NCI-H1930 (cell line): Measurements from ENCODE around the gene RAD18.

Experiments
- DNase-seq, 2 experiments: peaks; one replicate each; lab custom pipeline; 2025; lab: John Stamatoyannopoulos, UW

RAD18 gene

GRCh38 chr3:8963137-8963853 lies at the start of gene RAD18:
Gene RAD18, minus strand, starts transcription at chr3:8963472. Its CDS starts 87 bp downstream, at chr3:8963385.
- peak; percentile 67 to 82 for DNase-seq

GRCh38 chr3:9012521-9012920 lies 49.2 kb upstream of the RAD18 start:
- DNase-seq, result no peak

GRCh38 chr3:9009976-9010545 lies 46.8 kb upstream of the RAD18 start:
- DNase-seq, result no peak

- no peak for DNase-seq
These were observed 45.4 kb upstream of the RAD18 start for GRCh38 chr3:9008550-9009255.

- no peak for DNase-seq
These were observed 44.7 kb upstream of the RAD18 start for GRCh38 chr3:9007928-9008327.

GRCh38 chr3:9007213-9007612 lies 43.9 kb upstream of the RAD18 start:
- no peak for DNase-seq

- DNase-seq, result no peak
These were observed 36.8 kb upstream of the RAD18 start for GRCh38 chr3:9000041-9000440.

GRCh38 chr3:8997151-8997550 lies 33.9 kb upstream of the RAD18 start:
- no peak for DNase-seq

GRCh38 chr3:8996681-8997121 lies 33.4 kb upstream of the RAD18 start:
- no peak for DNase-seq

- DNase-seq, result no peak
These were observed 32.9 kb upstream of the RAD18 start for GRCh38 chr3:8996216-8996615.

GRCh38 chr3:8994226-8994625 lies 31.0 kb upstream of the RAD18 start:
- no peak for DNase-seq

- DNase-seq, result no peak
These were observed 30.1 kb upstream of the RAD18 start for GRCh38 chr3:8993331-8993730.

- DNase-seq, result no peak
These were observed 29.6 kb upstream of the RAD18 start for GRCh38 chr3:8992854-8993253.

- no peak for DNase-seq
These were observed 28.9 kb upstream of the RAD18 start for GRCh38 chr3:8992199-8992598.

- no peak for DNase-seq
These were observed 27.3 kb upstream of the RAD18 start for GRCh38 chr3:8990266-8991215.

GRCh38 chr3:8988791-8989558 lies 25.7 kb upstream of the RAD18 start:
- no peak for DNase-seq

- no peak for DNase-seq
These were observed 25.0 kb upstream of the RAD18 start for GRCh38 chr3:8988384-8988655.

- DNase-seq, result peak in 1 of 2 experiments; percentile 25
These were observed 24.5 kb upstream of the RAD18 start for GRCh38 chr3:8987645-8988383.

GRCh38 chr3:8987226-8987625 lies 24.0 kb upstream of the RAD18 start:
- no peak for DNase-seq

- DNase-seq, result no peak
These were observed 23.5 kb upstream of the RAD18 start for GRCh38 chr3:8986741-8987140.

GRCh38 chr3:8985876-8986275 lies 22.6 kb upstream of the RAD18 start:
- DNase-seq, result no peak
